ENCODE data around the gene GGT6.
"Not testable (repeated sequence)": the region's sequence is repeated elsewhere in the genome, so short reads cannot be mapped to it uniquely, and the experiment has no call there.

The GGT6 gene, protein sequence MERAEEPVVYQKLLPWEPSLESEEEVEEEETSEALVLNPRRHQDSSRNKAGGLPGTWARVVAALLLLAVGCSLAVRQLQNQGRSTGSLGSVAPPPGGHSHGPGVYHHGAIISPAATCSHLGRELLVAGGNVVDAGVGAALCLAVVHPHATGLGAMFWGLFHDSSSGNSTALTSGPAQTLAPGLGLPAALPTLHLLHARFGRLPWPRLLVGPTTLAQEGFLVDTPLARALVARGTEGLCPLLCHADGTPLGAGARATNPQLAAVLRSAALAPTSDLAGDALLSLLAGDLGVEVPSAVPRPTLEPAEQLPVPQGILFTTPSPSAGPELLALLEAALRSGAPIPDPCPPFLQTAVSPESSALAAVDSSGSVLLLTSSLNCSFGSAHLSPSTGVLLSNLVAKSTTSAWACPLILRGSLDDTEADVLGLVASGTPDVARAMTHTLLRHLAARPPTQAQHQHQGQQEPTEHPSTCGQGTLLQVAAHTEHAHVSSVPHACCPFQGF

DNA sequence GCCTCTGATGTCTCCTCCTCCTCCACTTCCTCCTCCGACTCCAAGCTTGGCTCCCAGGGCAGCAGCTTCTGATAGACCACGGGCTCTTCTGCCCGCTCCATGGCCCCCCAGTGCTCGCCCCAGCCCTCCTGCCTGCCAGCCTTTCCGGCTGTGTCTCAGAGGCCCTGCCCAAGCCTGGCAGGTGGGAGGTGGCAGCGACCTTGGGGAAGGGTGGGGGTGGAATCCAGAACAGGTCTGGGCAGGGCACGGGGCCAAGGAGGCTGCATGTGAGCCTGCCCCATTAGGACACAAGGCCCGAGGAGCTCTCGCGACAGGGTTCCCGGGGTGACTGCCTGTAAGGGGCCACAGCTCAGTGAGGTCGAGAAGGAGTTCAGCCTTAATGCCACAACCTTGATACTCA is at the start of gene GGT6:
Gene GGT6, minus strand, starts transcription at position 157 of the 400 bp plus-strand sequence. Its CDS starts 56 bp downstream, at position 101.
- DNase-seq: no peak

DNA sequence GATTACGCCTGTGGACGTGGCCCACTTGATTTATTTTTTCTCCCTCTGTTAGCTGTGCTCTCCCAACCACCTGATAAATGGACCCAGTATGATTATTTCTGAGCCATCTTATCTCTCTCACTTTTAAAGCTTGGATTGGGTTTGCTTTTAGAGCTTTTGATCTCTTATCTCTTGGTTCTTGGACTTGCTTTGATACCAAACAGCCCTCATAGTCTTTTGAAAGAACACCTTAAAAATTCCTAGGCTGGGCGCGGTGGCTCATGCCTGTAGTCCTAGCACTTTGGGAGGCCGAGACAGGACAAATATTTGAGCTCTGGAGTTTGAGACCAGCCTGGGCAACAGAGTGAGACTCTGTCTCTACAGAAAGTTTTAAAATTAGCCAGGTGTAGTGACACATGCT is 49.8 kb upstream of the GGT6 start:
- no peak for DNase-seq

DNA sequence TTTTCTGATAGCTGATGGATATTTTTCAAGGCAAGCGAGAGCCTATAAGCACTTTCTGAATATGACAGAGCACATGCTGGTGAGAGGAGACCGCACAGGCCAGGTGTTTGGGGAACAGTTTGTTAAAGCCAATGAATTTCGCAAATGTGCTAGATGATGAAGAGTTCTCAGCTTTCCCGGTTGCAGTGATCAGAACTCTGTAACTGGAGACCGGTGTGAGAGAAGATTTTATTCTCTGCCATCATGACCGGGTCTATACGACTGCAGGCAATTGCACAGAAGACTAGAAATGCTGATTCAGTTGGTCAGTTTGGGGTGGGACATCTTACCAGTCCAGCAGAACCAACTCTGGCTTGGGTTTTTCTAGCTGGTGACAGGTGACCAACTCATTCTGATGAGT is 49.4 kb upstream of the GGT6 start:
- DNase-seq: no peak

DNA sequence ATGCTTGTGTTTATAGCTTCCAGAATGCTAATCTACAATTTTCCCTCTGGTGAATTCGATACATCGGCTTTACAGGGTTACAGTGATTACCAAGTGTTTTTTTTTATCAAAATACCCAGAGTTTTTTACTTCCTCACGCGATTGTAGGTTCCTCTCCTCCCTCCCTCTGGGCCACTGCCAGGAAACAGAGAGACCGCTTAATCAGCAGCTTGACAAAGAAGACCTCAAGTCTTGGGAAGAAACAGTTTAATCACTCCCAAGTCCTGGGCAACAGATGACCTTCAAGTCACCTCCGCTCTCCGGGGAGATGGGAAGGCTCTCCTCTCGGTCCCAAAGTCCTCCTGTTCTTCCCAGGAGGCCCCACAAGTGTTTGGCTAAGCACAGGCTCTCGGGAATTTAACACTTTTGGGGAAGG is 47.4 kb upstream of the GGT6 start:
- no peak for DNase-seq

DNA sequence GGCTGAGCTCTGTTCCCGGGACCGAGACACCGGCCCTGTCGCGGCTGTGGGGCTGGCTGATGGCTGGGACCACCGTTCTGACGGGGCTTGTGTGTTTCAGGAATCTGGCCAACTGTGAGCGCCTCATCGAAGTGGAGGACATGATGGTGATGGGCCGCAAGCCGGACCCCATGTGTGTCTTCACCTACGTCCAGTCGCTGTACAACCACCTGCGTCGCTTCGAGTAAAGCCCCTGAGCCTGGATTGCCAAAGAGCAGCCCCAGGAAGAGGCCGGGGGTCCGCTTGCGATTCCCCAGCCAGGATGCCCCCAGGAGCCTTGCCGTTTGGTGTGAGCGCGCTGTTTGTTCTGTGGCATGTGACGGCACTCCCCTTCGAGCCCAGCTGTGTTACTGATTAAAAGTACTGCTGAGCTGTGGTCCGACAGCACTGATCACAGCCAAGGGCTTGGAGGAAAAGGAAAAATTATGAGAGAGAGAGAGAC is 46.9 kb upstream of the GGT6 start:
- no peak for DNase-seq

DNA sequence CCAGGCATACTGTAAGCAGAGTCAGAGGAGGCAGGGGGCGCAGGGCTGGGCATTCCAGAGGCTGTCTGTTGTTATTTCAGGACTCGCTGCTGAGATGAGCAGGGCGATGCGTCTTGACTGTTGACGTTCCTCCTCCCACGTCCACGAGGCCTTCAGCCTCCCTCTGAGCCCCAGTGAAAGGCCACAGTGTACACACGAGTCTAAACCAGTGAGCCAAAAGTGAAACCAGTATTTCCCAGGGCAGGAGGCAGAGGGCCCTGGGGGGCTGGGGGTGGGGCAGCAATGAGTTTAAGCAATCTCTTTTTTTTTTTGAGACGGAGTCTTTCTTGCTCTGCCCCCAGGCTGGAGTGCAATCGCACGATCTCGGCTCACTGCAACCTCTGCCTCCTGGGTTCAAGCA is 45.4 kb upstream of the GGT6 start:
- no peak for DNase-seq

DNA sequence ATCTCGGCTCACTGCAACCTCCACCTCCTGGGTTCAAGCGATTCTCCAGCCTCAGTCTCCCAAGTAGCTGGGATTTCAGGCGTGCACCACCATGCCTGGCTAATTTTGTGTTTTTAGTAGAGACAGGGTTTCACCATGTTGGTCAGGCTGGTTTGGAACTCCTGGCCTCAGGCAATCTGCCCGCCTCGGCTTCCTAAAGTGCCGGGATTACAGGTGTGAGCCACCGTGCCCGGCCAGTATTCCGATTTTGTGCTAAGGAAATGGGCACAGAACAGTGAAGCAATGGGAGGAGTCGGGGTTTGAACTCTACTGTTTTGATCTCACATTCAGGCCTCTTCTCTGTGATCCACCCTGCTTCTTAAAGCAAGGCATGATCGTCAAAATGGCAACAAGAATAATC is 44.4 kb upstream of the GGT6 start:
- not testable (repeated sequence) for DNase-seq

DNA sequence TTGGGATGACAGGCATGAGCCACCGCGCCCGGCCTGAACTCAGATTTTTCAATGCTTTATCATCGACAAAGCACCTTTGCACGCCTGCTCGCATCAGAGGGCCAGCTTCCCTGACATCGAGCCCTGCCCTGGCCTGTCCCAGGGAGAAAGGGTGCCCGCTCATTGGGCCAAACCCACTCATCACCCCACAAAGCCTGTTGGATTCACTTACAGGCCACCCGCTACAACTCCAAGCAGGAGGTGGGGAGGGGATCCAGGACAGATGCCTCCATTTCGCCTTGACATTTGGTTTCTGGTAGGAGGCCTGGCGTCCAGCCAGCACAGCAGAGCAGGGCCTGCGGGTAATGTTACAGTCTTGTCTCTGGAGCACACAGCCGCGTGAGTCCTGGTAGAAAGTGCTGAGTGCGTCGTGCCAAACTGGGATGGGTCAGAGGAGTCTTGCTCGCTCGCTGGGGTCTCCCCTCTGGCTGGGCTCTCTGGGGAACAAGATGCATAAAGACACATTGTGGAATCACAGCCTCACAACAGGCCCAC is 43.8 kb upstream of the GGT6 start:
- DNase-seq: no peak

DNA sequence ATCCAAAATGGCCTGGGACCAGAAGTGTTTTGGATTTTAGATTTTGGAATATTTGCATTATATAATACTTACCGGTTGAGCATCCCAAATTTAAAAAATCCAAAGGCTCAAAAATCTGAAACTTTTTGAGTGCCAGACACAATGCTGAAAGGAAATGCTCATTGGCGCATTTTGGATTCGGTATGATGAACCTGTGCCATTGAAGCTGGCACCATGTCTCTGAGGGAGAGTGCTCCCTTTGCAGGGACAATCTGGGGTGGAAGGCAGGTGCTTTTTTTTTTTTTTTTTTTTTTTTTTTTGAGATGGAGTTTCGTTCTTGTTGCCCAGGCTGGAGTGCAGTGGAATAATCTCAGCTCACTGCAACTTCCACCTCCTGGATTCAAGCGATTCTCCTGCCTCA is 41.7 kb upstream of the GGT6 start:
- DNase-seq: no peak

DNA sequence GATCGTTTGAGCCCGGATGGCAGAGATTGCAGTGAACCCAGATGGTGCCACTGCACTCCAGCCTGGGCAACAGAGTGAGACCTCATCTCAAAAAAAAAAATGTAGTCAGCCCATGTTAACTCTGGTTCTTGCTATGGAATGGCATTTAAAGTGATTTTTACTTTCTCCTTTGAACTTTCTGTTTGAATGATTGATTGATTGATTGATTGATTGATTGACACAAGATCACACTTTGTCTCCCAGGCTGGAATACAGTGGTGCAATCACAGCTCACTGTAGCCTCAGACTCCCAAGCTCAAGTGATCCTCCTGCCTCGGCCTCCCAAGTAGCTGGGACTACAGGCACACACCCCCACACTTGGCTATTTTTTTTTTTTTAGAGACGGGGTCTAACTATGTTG is 40.9 kb upstream of the GGT6 start:
- no peak for DNase-seq

DNA sequence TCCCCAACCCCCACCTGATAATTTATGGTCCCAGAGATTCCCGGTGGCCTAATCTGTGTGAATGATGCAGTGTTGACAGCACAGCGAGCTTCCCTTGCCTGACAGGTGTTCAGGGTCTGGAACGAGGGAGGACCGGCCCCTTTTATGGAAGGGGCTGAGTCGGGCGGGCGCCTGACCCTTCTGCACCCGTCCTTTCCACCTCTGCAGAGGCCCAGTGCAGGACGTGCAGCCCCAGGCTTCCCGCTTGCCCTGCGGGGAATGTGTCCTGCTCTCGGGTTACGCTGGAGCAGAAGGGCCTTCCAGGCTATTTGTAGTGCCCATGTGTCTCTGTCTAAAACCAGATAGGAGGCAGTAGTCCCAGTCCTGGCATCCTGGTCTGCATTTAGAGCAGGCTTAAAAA is 40.2 kb upstream of the GGT6 start:
- DNase-seq: no peak

DNA sequence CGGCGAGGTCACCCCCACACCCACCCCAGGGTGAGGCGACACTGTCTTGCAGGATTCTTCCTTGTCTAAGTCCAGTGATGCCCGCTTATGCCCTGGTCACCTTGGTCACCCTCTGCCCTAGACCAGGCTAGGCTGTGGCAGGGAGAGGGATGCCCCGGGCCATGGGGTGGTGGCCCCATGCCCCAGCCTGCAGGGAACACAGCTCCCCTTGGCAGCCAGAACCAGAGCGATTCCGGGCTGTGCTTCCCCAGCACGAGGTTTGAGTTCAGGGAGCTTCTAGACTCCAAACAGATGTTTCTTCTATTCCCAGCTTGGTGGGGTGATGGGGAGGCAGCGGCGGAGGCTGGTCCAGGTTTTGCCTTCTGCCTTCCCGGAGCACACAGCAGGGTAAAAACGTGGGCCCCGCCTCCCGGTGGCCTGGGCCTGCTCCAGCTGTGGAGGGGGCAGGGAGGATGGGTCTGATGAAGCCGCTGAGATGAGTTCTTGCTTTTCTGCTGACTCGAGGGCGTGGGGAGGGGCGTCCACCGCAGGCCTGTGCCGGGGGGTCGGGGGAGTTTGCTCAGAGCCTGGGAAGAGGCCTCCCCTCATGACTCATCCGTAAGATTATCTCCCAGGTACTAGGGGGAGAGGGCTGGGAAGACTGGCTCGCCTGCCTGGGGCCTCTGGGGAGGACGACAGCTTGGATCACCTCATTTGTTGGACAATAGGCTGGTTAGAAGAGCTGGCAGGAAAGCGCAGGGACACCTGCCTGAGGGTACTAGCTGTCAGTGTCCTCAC is 39.3 kb upstream of the GGT6 start:
- no peak for DNase-seq

DNA sequence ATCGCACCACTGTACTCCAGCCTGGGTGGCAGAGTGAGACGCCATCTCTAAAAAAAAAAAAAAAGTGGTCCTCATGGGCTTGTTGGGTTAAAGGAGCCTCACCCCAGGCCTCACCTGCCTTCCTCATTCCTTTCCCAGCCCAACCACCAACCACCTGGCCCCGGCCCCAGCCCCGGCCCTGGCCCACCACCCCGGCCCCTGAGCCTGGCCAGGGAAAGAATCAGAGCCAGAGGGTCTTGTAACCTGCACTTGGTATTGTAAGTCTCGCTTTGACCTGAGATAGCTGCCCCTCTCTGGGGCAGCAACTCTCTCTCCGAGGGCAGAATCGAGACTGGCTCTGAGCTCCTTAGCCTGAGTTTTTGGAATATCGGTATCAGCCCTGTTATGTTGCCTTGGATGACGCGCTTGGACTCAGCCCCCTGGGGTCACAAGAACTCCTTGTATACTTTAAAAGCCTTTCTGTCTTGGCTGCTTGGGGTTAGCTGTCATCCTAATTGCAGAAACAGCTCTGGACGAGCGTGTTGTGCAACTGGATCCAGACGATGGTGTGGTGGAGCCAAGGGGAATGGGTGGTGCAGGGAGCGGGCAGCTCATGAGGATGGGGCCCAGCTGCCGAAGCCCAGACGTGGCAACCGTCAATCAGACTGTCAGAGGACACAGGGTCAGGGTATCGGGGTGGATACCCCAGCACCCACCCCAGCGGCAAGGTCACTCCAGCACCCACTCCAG is 38.6 kb upstream of the GGT6 start:
- no peak for DNase-seq

DNA sequence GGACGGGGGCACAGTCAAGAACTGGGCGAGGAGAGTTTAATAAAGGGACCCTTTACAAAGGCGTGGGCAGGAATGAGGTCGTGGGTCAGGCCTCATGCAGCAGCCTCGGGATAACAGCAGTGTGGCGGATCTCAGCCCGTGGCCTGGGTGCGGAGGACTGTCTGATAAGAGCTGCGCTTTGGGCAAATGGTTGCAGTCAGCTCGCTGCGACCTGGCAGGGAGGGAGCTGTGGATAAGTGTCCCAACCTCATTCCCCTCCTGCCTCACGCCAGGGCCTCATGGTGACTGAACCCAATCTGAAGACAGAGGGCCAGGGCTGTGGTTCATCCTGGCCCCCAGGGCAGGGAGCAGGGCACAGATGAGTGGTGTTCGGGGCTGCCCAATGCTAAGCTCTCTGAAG is 37.6 kb upstream of the GGT6 start:
- no peak for DNase-seq

DNA sequence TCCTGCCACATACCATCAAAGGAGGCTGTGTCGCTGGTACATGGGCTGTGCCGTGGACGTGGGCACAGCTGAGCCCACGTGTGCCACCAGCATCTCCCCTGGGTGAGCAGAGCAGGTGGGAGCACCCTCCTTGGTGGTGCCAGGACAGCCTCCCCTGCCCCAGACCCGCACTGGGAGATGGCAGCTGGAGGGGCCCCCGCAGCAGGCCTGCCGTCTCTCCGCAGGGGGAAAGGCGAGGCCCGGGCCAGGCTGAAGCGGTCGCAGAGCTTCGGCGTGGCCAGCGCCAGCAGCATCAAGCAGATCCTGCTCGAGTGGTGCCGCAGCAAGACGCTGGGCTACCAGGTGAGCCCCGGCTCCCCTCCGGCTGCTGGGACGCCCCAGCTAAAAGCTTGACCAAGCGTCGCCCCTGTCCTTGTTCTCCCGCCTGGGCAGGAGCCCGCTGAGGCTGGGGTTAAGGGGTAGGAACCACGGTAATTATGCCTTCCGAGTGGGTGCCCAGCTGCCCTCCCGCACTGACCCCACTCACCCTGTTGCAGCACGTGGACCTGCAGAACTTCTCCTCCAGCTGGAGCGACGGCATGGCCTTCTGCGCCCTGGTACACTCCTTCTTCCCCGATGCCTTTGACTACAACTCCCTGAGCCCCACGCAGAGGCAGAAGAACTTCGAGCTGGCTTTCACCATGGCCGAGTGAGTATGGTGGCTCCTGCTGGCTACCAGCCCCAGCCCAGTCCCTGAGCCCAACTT is 36.4 kb upstream of the GGT6 start:
- DNase-seq: no peak

DNA sequence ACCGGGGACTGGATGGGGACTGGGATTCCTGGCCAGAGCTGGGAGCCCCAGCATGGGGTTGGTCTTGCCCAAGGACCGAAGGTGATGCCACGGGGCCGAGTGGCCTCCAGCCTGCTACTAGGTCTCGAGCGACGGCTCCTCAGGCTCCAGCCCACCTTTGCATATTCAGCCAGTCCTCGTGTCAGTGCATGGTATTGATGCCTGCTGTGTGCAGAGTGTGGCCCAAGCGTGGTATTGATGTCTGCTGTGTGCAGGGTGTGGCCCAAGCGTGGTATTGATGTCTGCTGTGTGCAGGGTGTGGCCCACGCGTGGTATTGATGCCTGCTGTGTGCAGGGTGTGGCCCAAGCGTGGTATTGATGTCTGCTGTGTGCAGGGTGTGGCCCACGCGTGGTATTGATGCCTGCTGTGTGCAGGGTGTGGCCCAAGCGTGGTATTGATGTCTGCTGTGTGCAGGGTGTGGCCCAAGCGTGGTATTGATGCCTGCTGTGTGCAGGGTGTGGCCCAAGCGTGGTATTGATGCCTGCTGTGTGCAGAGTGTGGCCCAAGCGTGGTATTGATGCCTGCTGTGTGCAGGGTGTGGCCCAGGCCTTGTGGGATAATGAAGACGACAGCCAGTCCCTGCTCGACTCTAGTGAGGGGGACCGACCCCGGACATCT is 35.4 kb upstream of the GGT6 start:
- DNase-seq: not testable (repeated sequence)

DNA sequence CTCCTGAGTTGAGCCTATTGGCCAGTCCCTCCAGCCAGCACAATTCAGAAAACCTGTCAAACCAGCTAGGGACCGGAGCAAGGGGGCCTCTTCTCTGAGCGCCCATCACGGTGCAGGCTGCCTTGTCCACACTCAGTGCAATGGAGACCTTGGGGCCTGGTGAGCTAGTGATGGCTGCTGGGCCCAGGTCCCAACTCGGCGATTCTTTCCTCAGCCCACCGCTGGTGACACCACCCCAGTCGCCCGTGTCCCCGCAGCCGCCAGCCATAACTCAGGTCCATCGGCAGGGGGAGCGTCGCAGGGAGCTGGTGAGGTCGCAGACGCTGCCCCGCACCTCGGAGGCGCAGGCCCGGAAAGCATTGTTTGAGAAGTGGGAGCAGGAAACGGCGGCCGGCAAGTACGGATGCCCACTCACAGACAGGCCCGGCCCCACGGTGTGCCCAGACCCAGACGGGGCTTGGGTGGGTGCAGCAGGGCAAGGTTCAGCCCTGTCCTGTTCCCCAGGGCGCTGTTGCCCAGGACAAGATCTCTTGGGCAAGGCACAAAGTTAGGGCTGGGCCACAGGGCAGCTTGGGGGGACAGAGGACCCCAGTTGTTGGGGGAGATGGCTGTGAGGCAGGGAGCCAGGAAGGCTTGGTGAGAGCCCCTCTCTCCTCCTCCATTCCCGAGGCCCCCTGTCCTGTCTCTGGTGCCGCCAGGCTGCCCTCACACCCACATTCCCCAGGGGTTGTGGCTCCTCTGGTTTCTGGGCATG is 34.7 kb upstream of the GGT6 start:
- DNase-seq: peak; percentile 32

DNA sequence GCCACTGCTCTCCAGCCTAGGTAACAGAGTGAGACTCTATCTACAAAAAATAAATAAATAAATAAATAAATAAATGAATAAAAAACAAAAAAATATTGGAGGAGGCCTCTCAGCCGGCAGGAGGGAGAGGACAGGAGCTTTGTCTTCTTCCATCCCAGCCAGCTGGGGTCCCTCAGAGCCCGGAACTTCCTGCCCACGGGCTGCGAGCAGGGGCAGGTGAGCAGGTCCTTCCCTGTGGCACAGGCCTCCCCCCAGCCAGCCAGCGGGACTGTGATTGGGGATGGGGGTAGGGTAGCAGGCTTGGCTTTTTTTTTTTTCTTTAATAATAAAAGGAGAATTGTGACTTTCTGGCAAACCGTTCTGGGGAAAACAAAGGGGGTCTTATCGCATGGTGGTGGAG is 34.0 kb upstream of the GGT6 start:
- no peak for DNase-seq

DNA sequence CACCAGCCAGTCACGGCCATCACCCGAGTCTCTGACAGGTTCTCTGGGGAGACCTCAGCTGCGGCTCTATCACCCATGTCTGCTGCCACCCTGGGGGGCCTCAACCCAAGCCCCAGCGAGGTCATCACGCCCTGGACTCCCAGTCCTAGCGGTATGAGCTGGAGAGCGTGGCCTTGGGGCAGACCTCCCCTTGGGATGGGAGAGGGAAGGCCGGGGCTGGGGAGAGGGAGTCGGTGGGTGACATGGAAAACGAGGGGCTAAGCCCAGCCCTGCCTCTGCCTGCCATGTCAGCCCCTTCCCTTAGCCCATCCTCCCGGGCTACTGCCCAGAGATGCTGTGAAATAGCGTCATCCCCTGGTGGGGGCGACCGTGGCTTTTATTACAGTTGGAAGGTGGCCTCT is 32.6 kb upstream of the GGT6 start:
- no peak for DNase-seq

DNA sequence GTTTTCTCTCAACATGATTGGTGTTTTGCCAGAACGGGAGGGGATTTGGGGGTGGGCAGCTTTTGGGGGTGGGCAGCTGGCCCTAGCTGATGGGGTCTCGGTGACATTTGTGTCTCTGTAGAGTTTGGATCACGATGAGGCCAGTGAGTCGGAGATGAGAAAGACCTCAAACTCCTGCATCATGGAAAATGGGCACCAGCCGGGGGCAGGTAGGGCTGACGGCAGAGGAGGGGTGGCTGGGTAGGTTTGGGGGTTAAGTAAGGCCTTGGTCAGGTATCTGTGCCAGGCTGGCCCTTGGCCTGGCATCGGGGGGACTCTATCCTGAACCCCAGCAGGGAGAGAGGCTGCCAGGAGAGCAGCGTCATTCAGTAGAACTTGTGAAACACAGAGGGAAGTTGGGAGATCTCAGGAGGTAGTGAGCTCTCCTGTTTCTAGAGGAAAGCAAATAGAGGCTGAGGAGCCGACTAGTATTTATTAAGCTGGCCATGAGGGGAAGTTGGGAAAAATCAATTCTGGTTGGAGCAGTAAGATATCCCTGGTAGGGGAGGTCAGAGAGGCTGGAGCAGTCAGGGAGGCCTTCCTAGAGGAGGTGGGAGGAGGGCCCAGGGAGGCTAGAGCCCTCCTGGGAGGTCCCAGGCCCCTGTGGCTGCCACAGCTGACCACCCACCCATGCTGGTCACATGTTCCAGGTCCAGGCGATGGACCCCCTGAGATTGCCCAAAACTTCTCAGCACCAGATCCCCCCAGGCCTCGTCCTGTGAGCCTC is 32.0 kb upstream of the GGT6 start:
- no peak for DNase-seq

Data from stimulated activated CD4-positive, alpha-beta T cell treated with anti-CD3 and anti-CD28 coated beads, Interleukin-4, amount 100 ng/mL, for 24 hours (primary cell).